GM20000 (cell line): Measurements from ENCODE around the gene XPR1.
A peak's percentile ranks its signal among the peaks of the same experiment; 100 is the strongest.

ENCODE experiments used
- DNase-seq: peaks from one replicate; pipeline ENCODE4 v3.0.0; 2012; ENCODE audit warnings: low spot score
- CTCF ChIP-seq: IDR thresholded peaks from 2 replicates; pipeline ENCODE4 v1.5.1; 2012; ENCODE audit warnings: mild to moderate bottlenecking, control low read depth; ENCODE audit errors: extremely low read depth, missing control alignments

XPR1 gene

GRCh38 chr1:180928331-180929230, 296.8 kb downstream of the XPR1 start:
- no peak for TF ChIP-seq CTCF
- DNase-seq = no peak

GRCh38 chr1:180929389-180929788, 297.6 kb downstream of the XPR1 start:
- no peak for TF ChIP-seq CTCF
- DNase-seq = no peak

GRCh38 chr1:180930687-180931086, 298.9 kb downstream of the XPR1 start:
- no peak for TF ChIP-seq CTCF
- no peak for DNase-seq

DNA sequence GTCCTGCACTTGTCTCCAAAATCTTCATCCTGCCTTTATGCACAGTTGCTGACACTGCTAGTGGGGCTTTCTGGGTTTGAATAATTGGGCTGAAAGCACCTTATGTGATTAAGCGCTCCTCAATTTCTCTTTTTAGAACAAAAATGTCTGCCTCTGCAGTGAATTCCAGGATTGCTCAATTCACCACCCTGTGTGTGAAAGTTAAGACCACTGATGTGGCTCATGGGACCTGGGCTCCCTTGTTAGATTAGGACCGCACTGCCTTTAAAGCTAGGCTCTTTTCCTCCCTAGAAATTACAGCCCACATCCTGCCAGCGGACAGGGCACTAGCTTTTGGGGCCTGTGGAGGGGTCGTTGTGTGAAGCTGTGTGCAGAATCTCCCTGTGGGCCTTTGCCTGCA, 299.7 kb downstream of the XPR1 start:
- no peak for DNase-seq

GRCh38 chr1:180932378-180932777, 300.6 kb downstream of the XPR1 start:
- no peak for DNase-seq
- no peak for TF ChIP-seq CTCF

More for the DNA sequence above, 299.7 kb downstream of the XPR1 start:
- no peak for TF ChIP-seq CTCF

- no peak for TF ChIP-seq CTCF
- no peak for DNase-seq
These were observed 301.3 kb downstream of the XPR1 start for GRCh38 chr1:180933141-180933540.

- no peak for TF ChIP-seq CTCF
- DNase-seq = peak; percentile 61
These were observed 302.7 kb downstream of the XPR1 start for GRCh38 chr1:180934563-180934962.
